Measurements from ENCODE around the gene NEDD4L.

Gene NEDD4L

DNA sequence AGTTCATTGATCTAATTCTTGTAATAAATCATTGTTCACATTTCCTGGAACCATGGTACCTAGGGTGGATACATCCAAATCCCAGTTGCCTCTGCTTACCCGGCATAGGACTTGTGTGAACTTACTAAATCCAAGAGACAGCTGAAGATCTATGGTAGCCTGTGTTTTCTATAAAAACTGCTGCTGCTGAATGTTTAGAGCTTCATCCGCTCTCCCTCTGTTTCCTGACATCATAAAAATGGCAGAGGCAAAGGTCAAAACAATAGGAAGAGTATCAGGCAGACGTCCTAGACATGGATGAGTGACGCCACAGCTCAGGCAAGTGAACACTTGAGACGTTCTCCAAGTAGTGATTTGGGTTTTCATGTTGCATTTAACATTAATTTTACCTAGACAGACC, 326.6 kb downstream of the NEDD4L start:
- no peaks in the 10 kb centered on the region for H3K27me3 ChIP-seq (ENCODE audit: insufficient read depth, low read length)
- H3K4me3 ChIP-seq (ENCODE audit: low read depth, low read length), result no peak overlapping the region
- H3K79me2 ChIP-seq (ENCODE audit: control insufficient read depth, insufficient read depth, low read length, poor library complexity), result no peaks in the 10 kb centered on the region
- no CpG with 5 or more reads among the region's 5 CpGs for WGBS (ENCODE audit: extremely low coverage, insufficient coverage, insufficient read length)
- H2BK12ac ChIP-seq (ENCODE audit: low read length), result no peak overlapping the region
- H3K27ac ChIP-seq (ENCODE audit: low read depth, low read length), result no peak overlapping the region
- no peak for DNase-seq
- H3K4me1 ChIP-seq (ENCODE audit: control insufficient read depth in 1 of 2, insufficient read depth in 2 of 2, low read length in 2 of 2), result no peaks in the 10 kb centered on the region
- H2AFZ ChIP-seq (ENCODE audit: insufficient read depth, low read length, poor library complexity), result no peak overlapping the region
- no peaks in the 10 kb centered on the region for H3K79me1 ChIP-seq (ENCODE audit: low read length)
- no peak overlapping the region for H2AK5ac ChIP-seq (ENCODE audit: low read length)
- H4K8ac ChIP-seq (ENCODE audit: low read depth, low read length), result no peak overlapping the region
- no peak overlapping the region for H3K18ac ChIP-seq (ENCODE audit: low read length)
- H2BK5ac ChIP-seq (ENCODE audit: low read depth, low read length, poor library complexity), result no peak overlapping the region
- H3K4ac ChIP-seq (ENCODE audit: low read depth, low read length), result no peak overlapping the region
- H3K9ac ChIP-seq (ENCODE audit: low read length), result no peak overlapping the region
- no peaks in the 10 kb centered on the region for H3K9me3 ChIP-seq (ENCODE audit: insufficient read depth, low read depth, low read length)
- H4K12ac ChIP-seq (ENCODE audit: low read depth, low read length), result no peak overlapping the region
- H3K14ac ChIP-seq (ENCODE audit: low read length), result no peak overlapping the region
- no peak overlapping the region for H3K23ac ChIP-seq (ENCODE audit: low read length)
- no peak overlapping the region for H2BK120ac ChIP-seq (ENCODE audit: insufficient read depth, low read length, poor library complexity)
- no peak overlapping the region for H3K4me2 ChIP-seq (ENCODE audit: low read length)
- peaks cover 36 to 59% of the 10 kb centered on the region in 2 experiments for H3K36me3 ChIP-seq (ENCODE audit: control insufficient read depth in 1 of 2, insufficient read depth in 2 of 2, low read length in 2 of 2)
- H4K91ac ChIP-seq (ENCODE audit: low read depth, low read length), result no peak overlapping the region

DNA sequence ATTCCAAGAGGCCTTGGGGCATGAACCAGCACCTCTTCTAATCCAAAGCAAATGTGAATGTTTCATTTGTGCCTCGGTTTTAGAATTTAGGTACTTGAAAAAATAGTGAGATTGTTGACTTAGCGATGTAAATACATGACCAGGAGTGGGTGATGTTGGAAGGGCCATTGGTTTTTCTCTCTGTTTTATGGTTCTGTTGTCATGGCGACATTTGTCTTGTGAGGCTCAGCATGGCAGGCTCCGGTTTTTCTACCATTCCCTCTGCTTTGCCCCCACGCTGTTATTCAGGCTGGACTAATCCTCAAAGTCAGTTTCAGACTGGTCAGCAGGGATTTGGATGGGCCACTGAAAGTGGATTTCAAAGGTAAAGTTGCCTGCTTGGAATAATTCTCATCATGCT, 329.5 kb downstream of the NEDD4L start:
- Histone ChIP-seq H2BK5ac (ENCODE audit: low read depth, low read length, poor library complexity) (no peak overlapping the region), H3K4me2 (ENCODE audit: low read length) (no peak overlapping the region), H3K14ac (ENCODE audit: low read length) (no peak overlapping the region), H2BK120ac (ENCODE audit: insufficient read depth, low read length, poor library complexity) (no peak overlapping the region), H3K9ac (ENCODE audit: low read length) (no peak overlapping the region), H2AK5ac (ENCODE audit: low read length) (no peak overlapping the region), H3K4me1 (ENCODE audit: control insufficient read depth in 1 of 2, insufficient read depth in 2 of 2, low read length in 2 of 2) (no peaks in the 10 kb centered on the region), H2BK12ac (ENCODE audit: low read length) (no peak overlapping the region), H2AFZ (ENCODE audit: insufficient read depth, low read length, poor library complexity) (no peak overlapping the region), H3K36me3 (ENCODE audit: control insufficient read depth in 1 of 2, insufficient read depth in 2 of 2, low read length in 2 of 2) (peaks cover 38 to 54% of the 10 kb centered on the region in 2 experiments), H3K18ac (ENCODE audit: low read length) (no peak overlapping the region), H4K12ac (ENCODE audit: low read depth, low read length) (no peak overlapping the region), H3K79me2 (ENCODE audit: control insufficient read depth, insufficient read depth, low read length, poor library complexity) (no peaks in the 10 kb centered on the region), H3K27ac (ENCODE audit: low read depth, low read length) (no peak overlapping the region), H3K4me3 (ENCODE audit: low read depth, low read length) (no peak overlapping the region), H3K4ac (ENCODE audit: low read depth, low read length) (no peak overlapping the region), H3K27me3 (ENCODE audit: insufficient read depth, low read length) (no peaks in the 10 kb centered on the region), H4K91ac (ENCODE audit: low read depth, low read length) (no peak overlapping the region), H3K23ac (ENCODE audit: low read length) (no peak overlapping the region), H3K79me1 (ENCODE audit: low read length) (no peaks in the 10 kb centered on the region), H4K8ac (ENCODE audit: low read depth, low read length) (no peak overlapping the region), H3K9me3 (ENCODE audit: insufficient read depth, low read depth, low read length) (no peaks in the 10 kb centered on the region)
- WGBS (ENCODE audit: extremely low coverage, insufficient coverage, insufficient read length), result no CpG with 5 or more reads among the region's 5 CpGs
- no peak for DNase-seq

DNA sequence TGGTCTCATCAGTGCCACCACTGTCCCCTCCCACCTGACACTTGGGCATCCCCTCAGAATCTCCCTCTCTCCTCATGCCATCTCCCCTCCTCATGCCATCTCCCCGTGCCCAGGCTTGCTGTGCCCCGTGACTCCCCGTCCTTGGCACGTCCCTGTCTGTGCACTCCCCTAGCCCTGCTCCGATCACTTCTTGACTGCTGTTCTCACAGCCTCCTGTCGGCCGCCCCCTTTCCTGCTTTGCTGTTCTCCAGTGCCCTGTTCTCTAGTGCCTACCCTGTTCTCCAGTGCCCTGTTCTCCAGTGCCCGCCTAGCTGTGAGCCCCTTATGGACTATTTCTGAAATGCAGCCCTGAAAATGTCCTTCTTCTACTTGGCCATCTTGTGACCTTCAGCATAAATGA, 331.0 kb downstream of the NEDD4L start:
- Histone ChIP-seq H3K4ac (ENCODE audit: low read depth, low read length) (no peak overlapping the region), H2BK12ac (ENCODE audit: low read length) (no peak overlapping the region), H2AK5ac (ENCODE audit: low read length) (no peak overlapping the region), H4K12ac (ENCODE audit: low read depth, low read length) (no peak overlapping the region), H3K4me2 (ENCODE audit: low read length) (no peak overlapping the region), H3K18ac (ENCODE audit: low read length) (no peak overlapping the region), H3K79me2 (ENCODE audit: control insufficient read depth, insufficient read depth, low read length, poor library complexity) (no peaks in the 10 kb centered on the region), H3K4me1 (ENCODE audit: control insufficient read depth in 1 of 2, insufficient read depth in 2 of 2, low read length in 2 of 2) (no peaks in the 10 kb centered on the region), H3K9me3 (ENCODE audit: insufficient read depth, low read depth, low read length) (no peaks in the 10 kb centered on the region), H3K23ac (ENCODE audit: low read length) (no peak overlapping the region), H3K79me1 (ENCODE audit: low read length) (no peaks in the 10 kb centered on the region), H2AFZ (ENCODE audit: insufficient read depth, low read length, poor library complexity) (no peak overlapping the region), H3K14ac (ENCODE audit: low read length) (no peak overlapping the region), H4K91ac (ENCODE audit: low read depth, low read length) (no peak overlapping the region), H3K27me3 (ENCODE audit: insufficient read depth, low read length) (no peaks in the 10 kb centered on the region), H3K9ac (ENCODE audit: low read length) (no peak overlapping the region), H2BK5ac (ENCODE audit: low read depth, low read length, poor library complexity) (no peak overlapping the region), H4K8ac (ENCODE audit: low read depth, low read length) (no peak overlapping the region), H3K4me3 (ENCODE audit: low read depth, low read length) (no peak overlapping the region), H2BK120ac (ENCODE audit: insufficient read depth, low read length, poor library complexity) (no peak overlapping the region), H3K27ac (ENCODE audit: low read depth, low read length) (no peak overlapping the region), H3K36me3 (ENCODE audit: control insufficient read depth in 1 of 2, insufficient read depth in 2 of 2, low read length in 2 of 2) (peaks cover 33 to 53% of the 10 kb centered on the region in 2 experiments)
- no peak for DNase-seq
- no CpG with 5 or more reads among the region's 8 CpGs for WGBS (ENCODE audit: extremely low coverage, insufficient coverage, insufficient read length)

DNA sequence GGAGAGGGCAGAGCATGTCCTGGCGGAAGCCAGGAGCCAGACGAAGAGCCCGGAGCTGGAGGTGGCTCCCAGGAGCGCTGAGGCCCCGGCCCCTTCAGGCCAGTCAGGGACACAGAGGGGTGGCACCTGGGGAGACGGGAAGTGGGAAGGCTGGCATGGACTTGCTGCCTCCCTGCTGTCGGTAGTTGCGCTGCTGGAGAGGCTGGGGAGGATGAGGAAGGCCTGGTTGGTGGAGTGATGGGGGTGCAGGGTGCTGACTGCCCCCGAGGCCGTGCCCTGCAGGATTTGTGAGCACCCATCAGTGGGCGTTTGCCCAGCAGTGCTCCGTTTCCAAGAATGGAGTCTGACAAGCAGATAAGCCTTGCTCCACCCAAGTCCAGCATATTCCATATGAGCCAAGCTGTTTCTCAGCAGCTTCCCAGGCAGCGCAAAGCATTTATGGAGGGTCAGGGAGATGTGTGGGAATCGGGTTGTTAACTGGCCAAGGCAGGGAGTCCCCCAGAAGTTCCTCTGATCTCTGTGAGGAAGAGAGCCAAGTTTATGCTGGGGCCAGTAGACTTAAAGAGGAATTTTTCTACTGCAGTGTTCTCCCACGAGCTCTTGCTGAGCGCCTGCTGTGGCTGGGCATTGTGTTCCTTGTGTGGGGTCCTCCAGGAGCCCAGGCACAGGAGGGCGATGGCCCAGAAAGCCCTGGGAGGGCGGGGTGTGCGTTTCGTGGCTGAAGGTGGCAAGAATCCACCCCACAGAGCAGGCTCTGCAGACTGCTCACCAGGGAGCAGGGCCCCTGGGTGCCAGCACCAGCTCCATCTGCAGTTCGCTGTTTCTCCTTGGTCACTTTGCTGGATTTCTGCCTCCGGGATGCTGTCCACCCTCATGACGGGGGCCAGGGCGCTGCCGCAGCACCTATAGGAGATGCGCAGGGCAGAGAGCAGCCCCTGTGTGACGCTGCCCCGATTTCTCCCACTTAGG, 334.7 kb downstream of the NEDD4L start:
- no peak overlapping the region for H4K12ac ChIP-seq (ENCODE audit: low read depth, low read length)
- no peak overlapping the region for H3K4me3 ChIP-seq (ENCODE audit: low read depth, low read length)
- no CpG with 5 or more reads among the region's 28 CpGs for WGBS (ENCODE audit: extremely low coverage, insufficient coverage, insufficient read length)
- no peak overlapping the region for H4K91ac ChIP-seq (ENCODE audit: low read depth, low read length)
- H2BK120ac ChIP-seq (ENCODE audit: insufficient read depth, low read length, poor library complexity), result no peak overlapping the region
- no peak overlapping the region for H3K27ac ChIP-seq (ENCODE audit: low read depth, low read length)
- H3K9ac ChIP-seq (ENCODE audit: low read length), result no peak overlapping the region
- H3K18ac ChIP-seq (ENCODE audit: low read length), result no peak overlapping the region
- no peak overlapping the region for H4K8ac ChIP-seq (ENCODE audit: low read depth, low read length)
- no peaks in the 10 kb centered on the region for H3K9me3 ChIP-seq (ENCODE audit: insufficient read depth, low read depth, low read length)
- H2BK5ac ChIP-seq (ENCODE audit: low read depth, low read length, poor library complexity), result no peak overlapping the region
- H2AK5ac ChIP-seq (ENCODE audit: low read length), result no peak overlapping the region
- no peaks in the 10 kb centered on the region for H3K79me1 ChIP-seq (ENCODE audit: low read length)
- H3K23ac ChIP-seq (ENCODE audit: low read length), result no peak overlapping the region
- H3K4me1 ChIP-seq (ENCODE audit: control insufficient read depth in 1 of 2, insufficient read depth in 2 of 2, low read length in 2 of 2), result no peaks in the 10 kb centered on the region
- no peak overlapping the region for H3K14ac ChIP-seq (ENCODE audit: low read length)
- peaks cover 26 to 35% of the 10 kb centered on the region in 2 experiments for H3K36me3 ChIP-seq (ENCODE audit: control insufficient read depth in 1 of 2, insufficient read depth in 2 of 2, low read length in 2 of 2)
- no peak overlapping the region for H2BK12ac ChIP-seq (ENCODE audit: low read length)
- no peak overlapping the region for H3K4ac ChIP-seq (ENCODE audit: low read depth, low read length)
- H2AFZ ChIP-seq (ENCODE audit: insufficient read depth, low read length, poor library complexity), result no peak overlapping the region
- no peaks in the 10 kb centered on the region for H3K27me3 ChIP-seq (ENCODE audit: insufficient read depth, low read length)
- peak in 1 of 2 donors; percentile 19 for DNase-seq
- no peaks in the 10 kb centered on the region for H3K79me2 ChIP-seq (ENCODE audit: control insufficient read depth, insufficient read depth, low read length, poor library complexity)
- no peak overlapping the region for H3K4me2 ChIP-seq (ENCODE audit: low read length)

Measured in trophoblast cell (in vitro differentiated cells and primary cell).